SK-N-SH treated with all-trans-retinoic acid at 6 μM for 48 hours (cell line): ENCODE measurements around the gene PTPRN2.

Experiments used
- ATAC-seq: fragments of 200-7000 bp; cut with Tn5 transposase; 3 replicates; pipeline ENCODE4 v1.9.1; 2020; ENCODE audit warnings: mild to moderate bottlenecking, moderate library complexity
- ARNTL ChIP-seq: fragments of 450-650 bp; formaldehyde crosslinking; IDR thresholded peaks from 2 replicates; pipeline ENCODE4 v1.5.0; 2020; ENCODE audit warnings: low read depth, mild to moderate bottlenecking, moderate library complexity, borderline replicate concordance
- BACH2 ChIP-seq: fragments of 250-450 bp; sonication (Bioruptor Pico); IDR thresholded peaks from 2 replicates; pipeline ENCODE4 v1.9.0; 2021; ENCODE audit warnings: mild to moderate bottlenecking, borderline replicate concordance
- CREB5 ChIP-seq: fragments of 250-450 bp; sonication (Bioruptor Pico); IDR thresholded peaks from 2 replicates; pipeline ENCODE4 v1.5.1; 2020; ENCODE audit warnings: low read depth, mild to moderate bottlenecking, moderate library complexity
- CSDC2 ChIP-seq: fragments of 250-450 bp; sonication (Bioruptor Pico); IDR thresholded peaks from 2 replicates; pipeline ENCODE4 v1.5.0; 2020; ENCODE audit warnings: mild to moderate bottlenecking, moderate library complexity
- CSRNP3 ChIP-seq: fragments of 250-450 bp; sonication (Bioruptor Pico); IDR thresholded peaks from 2 replicates; pipeline ENCODE4 v1.5.1; 2021; ENCODE audit warnings: mild to moderate bottlenecking, moderate library complexity
- ESRRG ChIP-seq: fragments of 250-450 bp; sonication (Bioruptor Pico); IDR thresholded peaks from 2 replicates; pipeline ENCODE4 v1.6.1; 2021; ENCODE audit warnings: mild to moderate bottlenecking
- GLIS3 ChIP-seq: fragments of 250-450 bp; sonication (Bioruptor Pico); IDR thresholded peaks from 2 replicates; pipeline ENCODE4 v1.5.0; 2020; ENCODE audit warnings: mild to moderate bottlenecking, moderate library complexity
- ISL1 ChIP-seq: fragments of 250-450 bp; sonication (Bioruptor Pico); IDR thresholded peaks from 2 replicates; pipeline ENCODE4 v2.1.2; 2022; ENCODE audit warnings: mild to moderate bottlenecking, moderate library complexity
- OSR1 ChIP-seq: fragments of 250-450 bp; sonication (Bioruptor Pico); IDR thresholded peaks from 2 replicates; pipeline ENCODE4 v1.8.0; 2022; ENCODE audit warnings: moderate library complexity, mild to moderate bottlenecking, inconsistent platforms
- PATZ1 ChIP-seq: fragments of 250-450 bp; sonication (Bioruptor Pico); IDR thresholded peaks from 2 replicates; pipeline ENCODE4 v1.8.0; 2020; ENCODE audit warnings: mild to moderate bottlenecking, moderate library complexity, borderline replicate concordance
- POU6F1 ChIP-seq: fragments of 250-450 bp; sonication (Bioruptor Pico); IDR thresholded peaks from 2 replicates; pipeline ENCODE4 v1.8.0; 2021; ENCODE audit warnings: low read depth, mild to moderate bottlenecking, moderate library complexity, borderline replicate concordance
- PPARA ChIP-seq: fragments of 250-450 bp; sonication (Bioruptor Pico); IDR thresholded peaks from 2 replicates; pipeline ENCODE4 v1.5.0; 2020; ENCODE audit warnings: mild to moderate bottlenecking, borderline replicate concordance
- RARB ChIP-seq: fragments of 250-450 bp; sonication (Bioruptor Pico); IDR thresholded peaks from 2 replicates; pipeline ENCODE4 v1.8.0; 2021; ENCODE audit warnings: mild to moderate bottlenecking, moderate library complexity
- SNAI2 ChIP-seq: fragments of 250-450 bp; sonication (Bioruptor Pico); IDR thresholded peaks from 2 replicates; pipeline ENCODE4 v1.5.0; 2020; ENCODE audit warnings: mild to moderate bottlenecking, moderate library complexity
- TCF4 ChIP-seq: fragments of 250-450 bp; sonication (Bioruptor Pico); IDR thresholded peaks from 2 replicates; pipeline ENCODE4 v1.8.0; 2021; ENCODE audit warnings: mild to moderate bottlenecking, moderate library complexity, borderline replicate concordance
- TOX ChIP-seq: fragments of 250-450 bp; sonication (Bioruptor Pico); IDR thresholded peaks from 2 replicates; pipeline ENCODE4 v1.8.0; 2021; ENCODE audit warnings: mild to moderate bottlenecking, moderate library complexity, borderline replicate concordance
- ZC3H10 ChIP-seq: fragments of 250-450 bp; sonication (Bioruptor Pico); IDR thresholded peaks from 2 replicates; pipeline ENCODE4 v1.5.1; 2021; ENCODE audit warnings: mild to moderate bottlenecking, moderate library complexity
- ZFP3 ChIP-seq: fragments of 250-450 bp; sonication (Bioruptor Pico); IDR thresholded peaks from 2 replicates; pipeline ENCODE4 v1.5.0; 2020; ENCODE audit warnings: mild to moderate bottlenecking, moderate library complexity
- ZFP30 ChIP-seq: fragments of 450-650 bp; formaldehyde crosslinking; IDR thresholded peaks from 2 replicates; pipeline ENCODE4 v1.5.0; 2022; ENCODE audit warnings: mild to moderate bottlenecking, moderate library complexity
- ZNF565 ChIP-seq: fragments of 450-650 bp; formaldehyde crosslinking; conservative IDR thresholded peaks from 2 replicates; pipeline ENCODE4 v1.5.0; 2020; ENCODE audit warnings: low read depth, mild to moderate bottlenecking, moderate library complexity
- ZNF70 ChIP-seq: fragments of 450-650 bp; formaldehyde crosslinking; IDR thresholded peaks from 2 replicates; pipeline ENCODE4 v1.5.0; 2020; ENCODE audit warnings: mild to moderate bottlenecking, moderate library complexity
- ZNF8 ChIP-seq: fragments of 450-650 bp; formaldehyde crosslinking; IDR thresholded peaks from 2 replicates; pipeline ENCODE4 v1.5.0; 2020; ENCODE audit warnings: mild to moderate bottlenecking, moderate library complexity

Gene PTPRN2

GRCh38 chr7:158357898-158358821 lies 229.5 kb downstream of the PTPRN2 start:
- ATAC-seq = no peak
- TF ChIP-seq RARB (CRISPR knock-in tag) = no peak
- no peak for TF ChIP-seq ZNF565 (CRISPR knock-in tag)
- TF ChIP-seq BACH2 (CRISPR knock-in tag) = no peak
- TF ChIP-seq POU6F1 = no peak
- TF ChIP-seq ZNF8 (CRISPR knock-in tag) = no peak
- TF ChIP-seq ZNF70 = no peak
- no peak for TF ChIP-seq ZFP3 (CRISPR knock-in tag)
- TF ChIP-seq GLIS3 (CRISPR knock-in tag) = no peak
- TF ChIP-seq, all 23 proteins: peak for 0

GRCh38 chr7:158357106-158357897 lies 230.3 kb downstream of the PTPRN2 start:
- no peak for ATAC-seq
- TF ChIP-seq CSDC2 (CRISPR knock-in tag) (no peak), TOX (CRISPR knock-in tag) (no peak), ZC3H10 (CRISPR knock-in tag) (no peak), TCF4 (CRISPR knock-in tag) (no peak), GLIS3 (CRISPR knock-in tag) (no peak), CSRNP3 (CRISPR knock-in tag) (no peak), ZNF565 (CRISPR knock-in tag) (no peak), ISL1 (no peak), BACH2 (CRISPR knock-in tag) (no peak), SNAI2 (CRISPR knock-in tag) (no peak), POU6F1 (no peak), PATZ1 (no peak)

- no peak for ATAC-seq
- TF ChIP-seq ZNF8 (CRISPR knock-in tag) (no peak), PPARA (CRISPR knock-in tag) (no peak), TCF4 (CRISPR knock-in tag) (no peak), GLIS3 (CRISPR knock-in tag) (no peak), OSR1 (CRISPR knock-in tag) (no peak), RARB (CRISPR knock-in tag) (no peak), ZFP30 (CRISPR knock-in tag) (no peak), ZNF70 (no peak), PATZ1 (no peak), CREB5 (CRISPR knock-in tag) (no peak), ESRRG (no peak), CSRNP3 (CRISPR knock-in tag) (no peak), ZC3H10 (CRISPR knock-in tag) (no peak), ZFP3 (CRISPR knock-in tag) (no peak), ARNTL (CRISPR knock-in tag) (no peak)
Observed at GRCh38 chr7:158356454-158356853, 231.2 kb downstream of the PTPRN2 start.
